OCI-LY3 (cell line): ENCODE data around the gene TH.

ENCODE experiments used
- H2AFZ ChIP-seq: fragments of 200-600, 300-600 bp; shearing (Covaris generic); 2 replicates; pipeline ENCODE4 v1.6.0; 2014; ENCODE audit warnings: antibody characterized with exemption, low read depth, low read length
- H3K27ac ChIP-seq: fragments of 200-600, 300-600 bp; sonication (generic); 2 replicates; pipeline ENCODE4 v1.5.1; 2014; ENCODE audit warnings: mild to moderate bottlenecking, low read length, moderate library complexity, mixed read lengths
- H3K27me3 ChIP-seq: fragments of 200-600, 300-600 bp; sonication (generic); 2 replicates; pipeline ENCODE4 v1.6.1; 2014; ENCODE audit warnings: low read depth, low read length, mixed read lengths
- H3K36me3 ChIP-seq: fragments of 200-600, 300-600 bp; sonication (generic); replicated peaks from 2 replicates; pipeline ENCODE3; 2014; ENCODE audit warnings: low read depth, low read length, mixed read lengths
- H3K4me1 ChIP-seq: fragments of 300-600, 200-600 bp; sonication (generic); 2 replicates; pipeline ENCODE4 v1.6.1; 2014; ENCODE audit warnings: low read length, mixed read lengths
- H3K4me2 ChIP-seq: fragments of 200-600, 300-600 bp; sonication (generic); 2 replicates; pipeline ENCODE4 v1.6.1; 2014; ENCODE audit warnings: low read length, mixed read lengths
- H3K4me3 ChIP-seq: fragments of 300-600, 200-600 bp; sonication (generic); 2 replicates; pipeline ENCODE4 v1.5.1; 2014; ENCODE audit warnings: antibody characterized with exemption, mild to moderate bottlenecking, low read length, moderate library complexity
- H3K79me2 ChIP-seq: fragments of 300-600, 200-600 bp; shearing (Covaris generic); 2 replicates; pipeline ENCODE4 v1.6.1; 2014; ENCODE audit warnings: mild to moderate bottlenecking, low read length, mixed read lengths
- H3K9ac ChIP-seq: fragments of 300-600, 200-600 bp; shearing (Covaris generic); 2 replicates; pipeline ENCODE4 v1.6.0; 2014; ENCODE audit warnings: mild to moderate bottlenecking, low read length, moderate library complexity
- H3K9me3 ChIP-seq: fragments of 200-600, 300-600 bp; shearing (Covaris generic); 2 replicates; pipeline ENCODE4 v1.6.1; 2014; ENCODE audit warnings: low read length, mixed read lengths; ENCODE audit not compliant: insufficient read depth
- H4K20me1 ChIP-seq: fragments of 200-600, 300-600 bp; sonication (generic); 2 replicates; pipeline ENCODE4 v1.6.1; 2016; ENCODE audit warnings: low read length, mixed read lengths; ENCODE audit not compliant: insufficient read depth
- EZH2phosphoT487 ChIP-seq: fragments of 200-600 bp; shearing (Covaris generic); IDR thresholded peaks from 2 replicates; pipeline ENCODE4 v1.6.1; 2018; ENCODE audit warnings: antibody characterized with exemption, mixed run types, low read depth
- TF ChIP-seq, protein P1 (sequence below): fragments of 200-600, 300-600 bp; sonication (generic); IDR thresholded peaks from 2 replicates; pipeline ENCODE4 v1.5.1; 2014; ENCODE audit warnings: antibody characterized with exemption, low read length, low read depth

TH gene

DNA sequence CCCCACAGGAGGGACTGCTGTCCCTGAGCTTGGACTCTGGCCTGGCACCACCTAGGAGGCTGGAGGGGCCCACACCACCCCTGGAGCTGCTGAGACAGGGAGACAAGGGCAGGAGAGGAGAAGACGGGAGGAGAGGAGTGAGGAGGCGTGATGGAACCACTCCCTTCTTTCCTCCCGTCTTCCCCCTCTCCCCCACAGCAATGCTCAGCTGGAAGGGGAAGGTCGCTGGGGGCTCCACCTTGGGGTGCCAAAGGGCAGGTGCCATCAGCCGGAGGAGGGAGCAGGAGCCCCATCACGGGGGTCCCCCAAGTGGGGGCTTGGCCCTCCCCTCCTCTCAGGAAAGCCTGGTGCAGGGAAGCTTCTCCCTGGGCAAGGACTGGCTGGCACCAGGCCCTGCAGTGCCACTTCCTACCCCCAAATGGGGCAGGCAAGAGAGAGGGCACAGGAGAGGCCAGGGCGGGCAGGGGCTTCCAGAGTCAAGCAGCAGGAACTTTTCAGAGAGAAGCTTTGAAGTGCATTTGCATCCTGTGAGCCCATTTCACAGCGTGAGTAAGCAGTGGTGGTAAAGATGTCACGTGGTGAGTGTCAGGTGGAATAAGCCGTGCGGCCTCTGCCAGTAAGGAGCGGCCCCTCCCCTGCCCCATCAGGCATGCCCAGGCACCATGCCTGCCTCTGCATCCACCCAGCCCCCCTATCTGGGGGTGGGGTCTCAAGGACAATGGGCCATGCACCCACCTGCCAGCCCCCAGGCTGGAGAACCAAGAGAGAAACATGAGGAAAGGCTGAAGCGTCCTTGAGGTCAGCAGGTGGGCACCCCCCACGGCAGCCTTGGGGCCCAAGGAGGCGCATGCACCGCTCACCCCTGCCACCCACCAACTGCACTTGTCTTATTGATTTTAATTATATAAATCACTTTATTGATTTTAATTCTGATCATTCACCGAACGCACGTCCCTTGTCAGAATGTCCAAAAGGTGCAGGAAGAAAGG is 37.3 kb downstream of the TH start:
- no peaks in the 10 kb centered on the region for H3K27me3 ChIP-seq

DNA sequence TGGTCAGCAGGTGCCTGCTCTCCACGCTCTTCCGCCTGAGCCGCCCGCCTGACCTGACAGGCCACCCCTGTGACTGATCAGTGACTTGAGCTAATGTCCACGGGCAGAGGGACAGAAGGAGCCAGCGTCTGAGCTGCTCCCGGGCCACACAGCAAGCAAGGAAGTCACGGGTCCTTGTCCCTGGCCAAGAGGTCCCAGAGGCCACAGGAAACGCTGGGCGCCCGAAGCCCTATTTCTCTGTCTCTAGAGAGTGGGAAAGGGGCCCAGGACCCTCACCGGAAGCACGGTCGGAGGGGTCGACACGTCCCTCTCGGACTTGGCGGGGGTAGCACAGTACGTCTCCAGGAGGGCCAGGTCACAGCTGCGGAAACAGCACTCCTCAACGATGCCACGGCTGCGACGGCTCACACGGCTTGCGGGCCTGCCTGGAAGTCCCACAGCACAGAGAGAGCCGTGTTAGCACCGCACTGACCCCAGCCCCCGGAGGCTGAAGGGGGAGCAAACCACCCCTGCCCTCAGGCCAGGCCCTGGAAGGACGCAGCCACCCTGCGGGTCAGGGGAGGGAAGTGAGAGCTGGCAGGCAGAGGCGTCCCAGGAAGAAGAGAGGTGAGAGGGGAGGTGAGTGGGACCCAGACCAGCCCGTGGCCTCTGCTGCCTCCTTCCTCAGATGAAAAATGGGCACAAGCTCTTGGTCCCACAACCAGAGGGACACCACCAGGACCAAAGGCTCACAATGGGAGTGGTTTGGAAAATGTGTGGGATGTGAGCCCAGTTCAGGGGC is 38.2 kb downstream of the TH start:
- H2AFZ ChIP-seq, result no peak overlapping the region
- no peaks in the 10 kb centered on the region for H3K27me3 ChIP-seq
- TF ChIP-seq, protein P1, sequence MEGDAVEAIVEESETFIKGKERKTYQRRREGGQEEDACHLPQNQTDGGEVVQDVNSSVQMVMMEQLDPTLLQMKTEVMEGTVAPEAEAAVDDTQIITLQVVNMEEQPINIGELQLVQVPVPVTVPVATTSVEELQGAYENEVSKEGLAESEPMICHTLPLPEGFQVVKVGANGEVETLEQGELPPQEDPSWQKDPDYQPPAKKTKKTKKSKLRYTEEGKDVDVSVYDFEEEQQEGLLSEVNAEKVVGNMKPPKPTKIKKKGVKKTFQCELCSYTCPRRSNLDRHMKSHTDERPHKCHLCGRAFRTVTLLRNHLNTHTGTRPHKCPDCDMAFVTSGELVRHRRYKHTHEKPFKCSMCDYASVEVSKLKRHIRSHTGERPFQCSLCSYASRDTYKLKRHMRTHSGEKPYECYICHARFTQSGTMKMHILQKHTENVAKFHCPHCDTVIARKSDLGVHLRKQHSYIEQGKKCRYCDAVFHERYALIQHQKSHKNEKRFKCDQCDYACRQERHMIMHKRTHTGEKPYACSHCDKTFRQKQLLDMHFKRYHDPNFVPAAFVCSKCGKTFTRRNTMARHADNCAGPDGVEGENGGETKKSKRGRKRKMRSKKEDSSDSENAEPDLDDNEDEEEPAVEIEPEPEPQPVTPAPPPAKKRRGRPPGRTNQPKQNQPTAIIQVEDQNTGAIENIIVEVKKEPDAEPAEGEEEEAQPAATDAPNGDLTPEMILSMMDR, result no peak
- no peak for TF ChIP-seq EZH2phosphoT487
- no peaks in the 10 kb centered on the region for H3K9me3 ChIP-seq
- H3K4me2 ChIP-seq, result peak overlapping the region; percentile 55; the same call in 1 of the 2 replicates
- 0 out of 2 replicates have a peak overlapping the region, but pooled peaks have one; percentile 17 for H3K4me3 ChIP-seq
- H4K20me1 ChIP-seq, result no peaks in the 10 kb centered on the region
- H3K79me2 ChIP-seq, result no peaks in the 10 kb centered on the region
- H3K4me1 ChIP-seq, result peaks cover 17% of the 10 kb centered on the region
- no peak overlapping the region for H3K27ac ChIP-seq
- no peak overlapping the region for H3K9ac ChIP-seq
- no peaks in the 10 kb centered on the region for H3K36me3 ChIP-seq

More for the DNA sequence above, 37.3 kb downstream of the TH start:
- no peak overlapping the region for H3K27ac ChIP-seq
- no peaks in the 10 kb centered on the region for H3K36me3 ChIP-seq
- H2AFZ ChIP-seq, result 0 out of 2 replicates have a peak overlapping the region, but pooled peaks have one; percentile 8
- no peak overlapping the region; the same call in 1 of the 2 replicates for H3K9ac ChIP-seq
- peak overlapping the region; percentile 17; the same call in 1 of the 2 replicates for H3K4me3 ChIP-seq
- peaks cover 17% of the 10 kb centered on the region for H3K4me1 ChIP-seq
- no peaks in the 10 kb centered on the region for H3K79me2 ChIP-seq
- no peaks in the 10 kb centered on the region for H4K20me1 ChIP-seq
- peak overlapping the region; percentile 55 for H3K4me2 ChIP-seq
- TF ChIP-seq, protein P1, result no peak
- TF ChIP-seq EZH2phosphoT487, result no peak
- H3K9me3 ChIP-seq, result no peaks in the 10 kb centered on the region

DNA sequence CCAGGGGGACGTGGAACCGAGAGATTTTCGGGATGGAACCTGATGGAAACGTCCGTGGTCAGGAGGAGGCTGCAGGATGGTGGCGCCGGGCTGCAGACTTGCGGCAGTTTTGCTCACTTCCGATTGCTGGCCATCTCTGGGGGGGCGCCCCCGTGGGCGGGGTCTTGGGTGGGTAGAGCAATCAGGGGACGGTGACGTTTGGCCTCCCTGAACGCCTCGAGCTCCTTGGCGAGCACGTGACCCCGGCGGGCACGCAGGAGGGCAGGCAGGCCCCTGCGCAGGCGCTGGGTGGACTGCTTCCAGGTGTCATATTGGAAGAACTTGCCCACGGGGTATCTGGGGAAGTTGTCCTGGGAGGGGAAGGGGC is 38.8 kb downstream of the TH start:
- H3K27me3 ChIP-seq, result no peaks in the 10 kb centered on the region

More for the DNA sequence above, 38.8 kb downstream of the TH start:
- Histone ChIP-seq H3K4me1 (peaks cover 17% of the 10 kb centered on the region), H3K9me3 (no peaks in the 10 kb centered on the region), H3K36me3 (no peaks in the 10 kb centered on the region), H4K20me1 (no peaks in the 10 kb centered on the region), H3K4me3 (no peak overlapping the region), H3K9ac (no peak overlapping the region), H2AFZ (no peak overlapping the region), H3K79me2 (no peaks in the 10 kb centered on the region), H3K27ac (no peak overlapping the region), H3K4me2 (no peak overlapping the region)
- TF ChIP-seq, protein P1, result no peak
- no peak for TF ChIP-seq EZH2phosphoT487
